ENCODE results near the gene AMH.
A peak's percentile ranks its signal among the peaks of the same experiment; 100 is the strongest.

The AMH gene

DNA sequence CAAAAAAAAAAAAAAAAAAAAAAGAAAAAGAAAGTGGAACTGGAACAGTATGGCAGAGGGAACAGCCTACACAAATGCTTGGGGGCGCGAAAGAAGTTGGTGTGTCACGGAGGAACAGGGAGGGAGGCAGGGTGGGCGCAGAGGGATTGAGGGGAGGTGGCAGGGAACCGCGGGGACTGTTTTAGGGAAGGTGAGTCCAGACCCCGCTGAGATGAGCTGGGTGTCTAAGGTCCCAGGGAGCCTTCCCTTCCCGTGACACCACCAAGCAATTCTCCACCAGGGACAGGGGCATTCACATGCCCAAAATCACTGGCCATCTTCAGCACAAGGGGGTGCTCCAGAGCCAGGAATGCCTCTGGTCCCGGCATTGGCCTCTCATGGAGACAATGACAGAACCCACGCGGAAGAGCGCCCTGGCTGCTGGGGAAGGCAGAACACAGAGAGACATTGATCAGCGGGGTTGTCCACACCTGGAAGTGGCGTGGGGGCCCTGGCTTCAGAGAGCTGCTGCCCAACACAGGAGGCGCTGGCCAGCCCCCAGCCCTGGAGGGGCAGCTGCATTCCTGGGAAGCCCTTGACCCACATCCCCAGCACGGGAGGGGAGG lies 25.9 kb downstream of the AMH start:
- TF ChIP-seq, protein P1, sequence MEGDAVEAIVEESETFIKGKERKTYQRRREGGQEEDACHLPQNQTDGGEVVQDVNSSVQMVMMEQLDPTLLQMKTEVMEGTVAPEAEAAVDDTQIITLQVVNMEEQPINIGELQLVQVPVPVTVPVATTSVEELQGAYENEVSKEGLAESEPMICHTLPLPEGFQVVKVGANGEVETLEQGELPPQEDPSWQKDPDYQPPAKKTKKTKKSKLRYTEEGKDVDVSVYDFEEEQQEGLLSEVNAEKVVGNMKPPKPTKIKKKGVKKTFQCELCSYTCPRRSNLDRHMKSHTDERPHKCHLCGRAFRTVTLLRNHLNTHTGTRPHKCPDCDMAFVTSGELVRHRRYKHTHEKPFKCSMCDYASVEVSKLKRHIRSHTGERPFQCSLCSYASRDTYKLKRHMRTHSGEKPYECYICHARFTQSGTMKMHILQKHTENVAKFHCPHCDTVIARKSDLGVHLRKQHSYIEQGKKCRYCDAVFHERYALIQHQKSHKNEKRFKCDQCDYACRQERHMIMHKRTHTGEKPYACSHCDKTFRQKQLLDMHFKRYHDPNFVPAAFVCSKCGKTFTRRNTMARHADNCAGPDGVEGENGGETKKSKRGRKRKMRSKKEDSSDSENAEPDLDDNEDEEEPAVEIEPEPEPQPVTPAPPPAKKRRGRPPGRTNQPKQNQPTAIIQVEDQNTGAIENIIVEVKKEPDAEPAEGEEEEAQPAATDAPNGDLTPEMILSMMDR (IDR thresholded peaks at IDR 0.05), result peak; percentile 56

DNA sequence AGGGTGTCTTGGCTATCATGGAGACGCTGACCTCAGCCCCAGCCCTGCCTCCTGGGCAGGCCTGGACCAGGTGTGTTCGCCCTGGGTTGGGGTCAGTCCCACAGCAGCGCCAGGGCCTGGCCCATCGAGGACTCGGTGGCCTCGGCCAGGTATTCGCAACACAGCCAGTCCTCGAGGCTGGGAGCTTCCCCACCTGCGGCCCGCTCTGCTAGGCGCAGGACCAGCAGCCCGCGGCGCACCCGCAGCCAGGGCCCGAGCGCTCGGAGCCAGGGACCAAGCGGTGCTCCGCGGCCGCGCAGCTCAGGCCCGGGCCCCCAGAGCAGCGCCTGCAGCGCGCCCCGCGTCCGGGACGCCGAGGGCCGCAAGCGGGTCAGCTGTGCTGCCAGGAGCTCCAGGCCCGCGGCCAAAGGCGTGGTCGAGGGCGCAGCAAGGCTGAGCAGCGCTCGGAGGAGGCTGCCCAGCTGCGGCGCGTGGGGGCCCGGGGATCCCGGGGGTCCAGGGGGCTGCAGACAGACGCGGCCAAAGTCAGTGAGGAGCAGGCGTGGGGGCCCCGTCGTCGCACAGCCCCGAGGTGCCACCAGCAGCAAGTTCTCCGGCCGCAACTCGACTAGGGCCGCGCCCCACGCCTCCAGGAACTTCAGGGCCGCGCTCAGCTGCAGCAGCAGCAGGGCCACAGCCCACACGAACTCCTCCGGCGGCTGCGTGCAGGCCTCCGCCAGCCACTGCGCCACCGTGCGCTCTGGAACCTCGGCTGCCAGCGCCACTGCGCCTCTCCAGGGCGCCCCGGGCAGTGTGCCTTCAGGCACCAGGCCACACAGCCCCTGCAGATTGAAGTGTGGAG lies 26.7 kb downstream of the AMH start:
- TF ChIP-seq, protein P1 (IDR thresholded peaks at IDR 0.05), result no peak

DNA sequence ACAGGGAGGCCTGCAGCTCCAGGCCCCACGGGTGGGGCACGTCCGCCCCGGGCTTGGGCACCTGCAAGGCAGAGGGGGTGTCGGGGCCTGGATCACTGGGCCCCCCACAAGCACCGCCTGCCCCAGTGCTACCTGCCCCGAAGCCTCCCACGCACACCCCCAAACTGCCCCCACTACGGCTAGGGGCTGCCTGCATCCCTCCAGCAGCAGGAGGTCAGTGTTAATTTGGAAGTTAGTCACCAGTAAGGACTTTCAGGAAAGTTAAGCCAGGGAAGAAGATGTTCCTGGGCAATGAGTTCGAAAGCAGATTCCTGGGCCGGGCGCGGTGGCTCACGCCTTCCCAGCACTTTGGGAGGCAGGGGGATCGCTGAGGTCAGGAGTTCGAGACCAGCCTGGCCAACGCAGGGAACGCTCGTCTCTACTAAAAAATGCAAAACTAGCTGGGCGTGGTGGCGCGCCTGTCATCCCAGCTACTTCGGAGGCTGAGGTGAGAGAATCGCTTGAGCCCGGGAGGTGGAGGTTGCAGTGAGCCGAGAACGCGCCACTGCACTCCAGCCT lies 27.4 kb downstream of the AMH start:
- TF ChIP-seq, protein P1 (IDR thresholded peaks at IDR 0.05), result no peak

DNA sequence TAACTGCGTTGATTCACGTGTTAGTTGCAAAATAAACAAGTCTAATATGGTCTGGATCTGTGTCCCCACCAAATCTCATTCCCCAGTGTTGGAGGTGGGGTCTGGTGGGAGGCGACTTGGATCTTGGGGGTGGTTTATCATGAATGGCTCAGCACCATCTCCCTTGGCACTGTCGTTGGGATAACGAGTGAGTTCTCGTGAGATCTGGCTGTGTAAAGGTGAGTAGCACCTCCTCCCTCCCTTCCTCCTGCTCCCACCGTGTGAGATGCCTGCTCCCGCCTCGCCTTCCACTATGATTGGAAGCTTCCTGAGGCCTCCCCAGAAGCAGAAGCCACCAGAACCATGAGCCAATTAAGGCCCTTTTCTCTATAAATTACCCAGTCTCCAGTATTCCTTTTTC lies 28.0 kb downstream of the AMH start:
- TF ChIP-seq, protein P1 (IDR thresholded peaks at IDR 0.05), result no peak

DNA sequence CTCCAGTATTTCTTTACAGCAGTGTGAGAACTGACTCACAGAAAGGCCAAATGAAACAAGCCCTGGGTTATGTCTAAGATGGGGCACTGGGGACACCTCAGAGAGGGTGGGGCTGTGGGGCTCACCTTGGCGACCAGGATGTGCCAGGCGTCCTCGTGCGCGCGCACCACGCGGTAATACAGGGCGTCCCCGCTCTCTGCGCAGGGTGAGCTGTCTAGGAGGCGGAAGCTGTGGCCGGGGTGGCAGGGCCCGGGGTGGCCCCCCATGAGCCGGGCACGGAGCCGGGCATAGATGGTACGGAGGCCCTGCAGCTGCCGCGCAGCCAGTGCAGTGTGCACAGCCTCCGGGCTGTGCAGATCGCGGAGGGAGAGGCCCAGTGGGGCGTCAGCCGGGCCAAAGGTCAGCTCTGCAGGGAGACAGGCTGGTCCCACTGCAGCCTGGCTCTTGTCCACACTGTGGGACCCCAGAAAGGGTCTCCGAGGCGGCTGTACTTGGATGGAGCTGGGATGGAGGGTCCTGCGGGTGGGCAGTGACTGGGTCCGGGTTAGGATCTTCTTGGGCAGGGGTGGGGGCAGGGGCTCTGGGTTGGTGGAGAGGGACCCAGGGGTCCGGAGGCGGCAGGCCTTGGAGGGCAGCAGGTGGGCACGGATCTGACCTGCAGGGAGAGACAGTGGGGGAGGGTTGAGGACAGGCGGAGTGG lies 29.5 kb downstream of the AMH start:
- TF ChIP-seq, protein P1 (IDR thresholded peaks at IDR 0.05), result no peak

DNA sequence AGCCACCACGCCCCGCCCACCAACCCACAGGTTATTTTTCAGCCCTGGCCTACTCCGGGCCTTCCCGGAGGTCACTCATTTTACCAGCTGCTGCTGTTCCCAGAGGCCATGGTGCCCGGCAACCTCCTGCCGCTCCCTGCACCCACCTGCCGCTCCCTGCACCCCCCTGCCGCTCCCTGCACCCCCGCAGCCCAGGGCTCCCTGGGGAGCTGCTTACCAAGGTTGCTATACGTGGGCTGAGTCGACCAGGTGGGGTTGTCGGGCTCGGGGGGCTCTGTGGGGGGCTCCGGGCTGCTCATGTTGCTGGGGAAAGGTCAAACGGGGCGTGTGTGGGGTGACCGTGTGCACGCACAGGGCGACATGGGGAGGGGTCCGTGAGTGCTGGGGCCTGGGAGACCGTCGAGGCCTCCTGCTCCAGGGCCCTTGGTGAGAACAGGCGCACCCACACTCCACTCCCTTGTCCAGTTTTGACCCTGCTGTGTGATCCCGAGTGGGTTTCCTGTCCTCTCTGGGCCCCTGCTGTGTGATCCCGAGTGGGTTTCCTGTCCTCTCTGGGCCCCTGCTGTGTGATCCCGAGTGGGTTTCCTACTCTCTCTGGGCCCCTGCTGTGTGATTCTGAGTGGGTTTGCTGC lies 31.6 kb downstream of the AMH start:
- TF ChIP-seq, protein P1 (IDR thresholded peaks at IDR 0.05), result no peak
